ENCODE results near the gene SGMS2. TPM values are rescaled to one million over a fixed set of nuclear protein-coding genes. Genes with fewer than 3 reads are reported as not detected.
A peak's percentile ranks its signal among the peaks of the same experiment; 100 is the strongest.

The SGMS2 gene
- total and polyA plus RNA-seq, 7 donors = 3.0 to 204 (median 101) TPM

- Histone ChIP-seq H3K4me3 (no peak overlapping the region), H3K36me3 (no peaks in the 10 kb centered on the region), H3K27ac (peak overlapping the region in 3 of 4 donors; percentile 53 to 71 (median 57)), H3K27me3 (no peaks in the 10 kb centered on the region), H3K9me3 (no peaks in the 10 kb centered on the region), H3K4me1 (peaks cover 0 to 58% (median 39%) of the 10 kb centered on the region in 4 donors)
- DNase-seq = no peak
- TF ChIP-seq CTCF (IDR thresholded peaks at IDR 0.05) (no peak), POLR2A (IDR thresholded peaks at IDR 0.05) (no peak), POLR2AphosphoS5 (IDR thresholded peaks at IDR 0.05) (no peak), EP300 (IDR thresholded peaks at IDR 0.05) (no peak)
- intact Hi-C loops (cut with DNase I) = no loop called here
- 87 to 88% methylated on average over 3 of the region's 3 CpGs for WGBS, 2 donors
Measured at GRCh38 chr4:107837776-107838618, 13.3 kb downstream of the SGMS2 start.

GRCh38 chr4:107838861-107839565 is 14.3 kb downstream of the SGMS2 start:
- 13 to 15% methylated on average over 1 of the region's 1 CpG for WGBS, 2 donors
- DNase-seq = no peak
- intact Hi-C loops (cut with DNase I) = no loop called here
- Histone ChIP-seq H3K27me3 (no peaks in the 10 kb centered on the region), H3K4me3 (no peak overlapping the region), H3K9me3 (no peaks in the 10 kb centered on the region), H3K4me1 (peaks cover 0 to 57% (median 37%) of the 10 kb centered on the region in 4 donors), H3K27ac (peak overlapping the region in 3 of 4 donors; percentile 53 to 71 (median 57)), H3K36me3 (no peaks in the 10 kb centered on the region)
- no peak for TF ChIP-seq POLR2A (IDR thresholded peaks at IDR 0.05)
- no peak for TF ChIP-seq POLR2AphosphoS5 (IDR thresholded peaks at IDR 0.05)
- no peak for TF ChIP-seq CTCF (IDR thresholded peaks at IDR 0.05)
- TF ChIP-seq EP300 (IDR thresholded peaks at IDR 0.05) = no peak

GRCh38 chr4:107843391-107843790 is 18.7 kb downstream of the SGMS2 start:
- no peaks in the 10 kb centered on the region for H3K36me3 ChIP-seq
- no peak for DNase-seq
- TF ChIP-seq POLR2AphosphoS5 (IDR thresholded peaks at IDR 0.05) (no peak), POLR2A (IDR thresholded peaks at IDR 0.05) (no peak), CTCF (IDR thresholded peaks at IDR 0.05) (no peak), EP300 (IDR thresholded peaks at IDR 0.05) (no peak)
- no peaks in the 10 kb centered on the region for H3K27me3 ChIP-seq
- H3K9me3 ChIP-seq = no peaks in the 10 kb centered on the region
- H3K4me3 ChIP-seq = no peak overlapping the region
- no peak overlapping the region for H3K27ac ChIP-seq
- WGBS, 2 donors = 57 to 62% methylated on average over 1 of the region's 1 CpG
- peaks cover 0 to 30% (median 15%) of the 10 kb centered on the region in 4 donors for H3K4me1 ChIP-seq
- intact Hi-C loops (cut with DNase I) = no loop called here

- H3K4me1 ChIP-seq = peaks cover 0 to 16% (median 5%) of the 10 kb centered on the region in 4 donors
- intact Hi-C loops (cut with DNase I) = no loop called here
- 91 to 96% methylated on average over 3 of the region's 3 CpGs for WGBS, 2 donors
Measured at GRCh38 chr4:107845681-107846080, 20.9 kb downstream of the SGMS2 start.

More at GRCh38 chr4:107845681-107846080, 20.9 kb downstream of the SGMS2 start:
- no peaks in the 10 kb centered on the region for H3K36me3 ChIP-seq
- H3K27me3 ChIP-seq = no peaks in the 10 kb centered on the region
- no peaks in the 10 kb centered on the region for H3K9me3 ChIP-seq
- DNase-seq = no peak
- TF ChIP-seq POLR2A (IDR thresholded peaks at IDR 0.05) = no peak
- TF ChIP-seq EP300 (IDR thresholded peaks at IDR 0.05) = no peak
- no peak for TF ChIP-seq POLR2AphosphoS5 (IDR thresholded peaks at IDR 0.05)
- no peak for TF ChIP-seq CTCF (IDR thresholded peaks at IDR 0.05)
- H3K27ac ChIP-seq = no peak overlapping the region
- H3K4me3 ChIP-seq = no peak overlapping the region
